HG02642 (cell line): ENCODE results near the gene NCKAP5.

Source experiments
- ATAC-seq: cut with Tn5 transposase; IDR thresholded peaks from one replicate; pipeline ENCODE4 v1.9.1; 2021; ENCODE audit warnings: mild to moderate bottlenecking; ENCODE audit not compliant: unreplicated experiment, poor library complexity

Gene NCKAP5

DNA sequence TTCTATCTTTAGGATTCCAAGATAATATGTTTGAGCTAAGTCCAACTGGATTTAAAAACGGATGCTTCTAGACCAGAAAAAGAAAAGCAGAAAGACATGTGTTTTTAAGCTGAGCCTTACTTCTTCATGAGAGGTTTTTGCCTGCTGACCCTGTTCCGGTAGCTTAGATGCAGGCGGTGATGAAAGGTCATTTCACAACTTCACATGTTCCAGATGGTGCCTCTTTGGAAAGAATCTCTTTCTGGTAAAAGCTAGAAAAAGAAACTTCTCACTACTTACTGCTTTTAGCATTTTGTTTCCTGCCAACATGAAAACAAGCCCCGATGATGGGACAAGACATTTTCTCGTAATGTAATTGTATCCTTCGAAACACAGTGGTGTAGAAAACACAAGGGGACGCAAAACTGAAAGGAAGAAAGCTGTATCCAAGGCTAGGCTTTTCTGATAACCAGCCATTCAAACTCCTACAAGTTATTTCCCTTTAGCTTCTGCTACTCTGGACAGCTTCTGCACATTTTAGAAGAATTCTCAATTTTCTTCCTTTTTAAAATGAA, 490.9 kb downstream of the NCKAP5 start:
- ATAC-seq, result no peak

DNA sequence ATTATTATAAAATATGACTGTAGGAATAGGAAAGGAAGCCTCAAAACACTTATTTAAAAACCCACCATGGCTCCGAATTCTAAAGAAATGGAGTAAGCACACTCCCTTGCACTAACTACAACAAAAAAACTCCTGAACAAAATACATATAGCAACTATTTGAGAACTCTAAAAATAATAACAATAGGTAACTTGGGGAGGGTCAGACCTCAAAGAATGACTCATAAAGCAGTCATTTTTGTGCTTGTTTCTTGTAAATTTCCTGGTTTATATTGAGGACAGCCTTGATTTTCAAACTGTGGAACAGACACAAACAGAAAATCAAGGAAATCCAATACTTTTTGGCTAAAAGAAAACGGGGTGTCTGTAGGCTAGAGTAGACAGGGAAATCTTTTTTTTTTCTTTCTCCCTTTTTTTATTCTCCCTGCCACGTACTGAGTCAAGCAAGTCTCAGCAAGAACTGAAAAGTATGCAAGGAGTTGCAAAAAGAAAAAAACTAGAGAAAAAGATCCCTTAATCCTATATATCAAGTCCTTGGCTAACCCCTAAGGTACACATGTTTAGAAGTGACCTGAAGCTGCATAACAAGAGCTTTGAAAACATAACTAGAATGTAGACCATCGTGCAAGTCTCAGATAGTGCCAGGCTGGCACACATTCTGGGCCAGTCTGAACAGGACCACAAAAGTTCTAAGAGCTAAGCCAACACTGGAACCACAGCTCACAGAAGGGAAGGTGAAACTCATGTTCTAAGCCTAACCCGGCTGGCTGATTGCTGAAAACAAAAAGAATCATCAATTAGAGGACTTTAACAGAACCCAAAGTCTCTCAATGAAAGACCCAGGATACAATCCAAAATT, 495.2 kb downstream of the NCKAP5 start:
- no peak for ATAC-seq

DNA sequence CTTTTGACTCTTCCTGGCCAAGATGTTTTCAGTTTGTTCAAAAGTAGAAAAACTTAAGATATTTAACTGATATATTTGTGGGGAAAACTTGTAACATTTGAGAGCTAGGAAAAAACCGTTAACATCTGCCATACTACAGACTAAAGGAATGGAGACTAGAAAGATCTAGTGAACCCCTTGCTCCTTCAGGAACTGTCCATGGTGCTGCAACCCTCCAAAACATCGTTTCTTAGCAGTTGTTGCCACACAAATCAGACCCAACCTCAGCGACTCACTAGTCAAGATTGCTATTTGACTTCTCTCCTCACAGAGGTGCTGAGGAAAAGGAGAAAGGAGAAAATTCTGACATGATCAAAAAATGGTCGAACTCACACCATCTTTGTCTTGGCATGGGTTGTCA, 504.5 kb downstream of the NCKAP5 start:
- no peak for ATAC-seq

DNA sequence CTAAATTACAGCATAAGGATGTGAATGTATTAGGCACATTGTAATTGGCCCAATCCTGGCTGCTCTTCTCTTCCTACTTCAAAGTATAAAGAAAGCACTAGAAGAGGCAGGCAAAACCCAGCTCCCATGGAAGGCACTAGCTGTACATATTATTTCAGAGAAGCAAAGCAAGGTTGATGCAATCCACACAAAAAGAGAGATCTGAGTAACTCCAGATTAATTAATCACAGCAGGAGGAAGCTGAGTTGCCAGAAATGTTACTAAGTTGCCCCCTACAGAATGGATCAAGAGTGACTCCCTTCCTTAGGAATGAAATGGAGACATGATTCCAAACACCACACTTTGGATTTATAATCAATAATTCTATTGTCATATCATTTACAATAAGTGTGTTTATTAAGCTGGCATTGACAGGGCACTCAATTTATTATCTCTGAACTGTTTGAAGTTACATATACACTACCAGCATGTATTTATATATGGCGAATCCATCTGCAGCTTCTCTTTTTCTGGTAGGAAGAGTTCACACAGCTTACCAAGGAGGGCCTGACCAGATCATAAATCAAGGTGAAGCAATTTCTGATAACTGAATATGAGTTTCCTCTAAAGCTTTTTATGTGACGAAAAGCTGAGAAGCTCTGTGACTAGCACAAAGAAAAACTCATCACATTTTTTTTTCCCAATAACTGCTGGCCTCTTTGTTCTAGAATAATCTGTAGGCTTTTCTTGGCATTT, 505.2 kb downstream of the NCKAP5 start:
- no peak for ATAC-seq

DNA sequence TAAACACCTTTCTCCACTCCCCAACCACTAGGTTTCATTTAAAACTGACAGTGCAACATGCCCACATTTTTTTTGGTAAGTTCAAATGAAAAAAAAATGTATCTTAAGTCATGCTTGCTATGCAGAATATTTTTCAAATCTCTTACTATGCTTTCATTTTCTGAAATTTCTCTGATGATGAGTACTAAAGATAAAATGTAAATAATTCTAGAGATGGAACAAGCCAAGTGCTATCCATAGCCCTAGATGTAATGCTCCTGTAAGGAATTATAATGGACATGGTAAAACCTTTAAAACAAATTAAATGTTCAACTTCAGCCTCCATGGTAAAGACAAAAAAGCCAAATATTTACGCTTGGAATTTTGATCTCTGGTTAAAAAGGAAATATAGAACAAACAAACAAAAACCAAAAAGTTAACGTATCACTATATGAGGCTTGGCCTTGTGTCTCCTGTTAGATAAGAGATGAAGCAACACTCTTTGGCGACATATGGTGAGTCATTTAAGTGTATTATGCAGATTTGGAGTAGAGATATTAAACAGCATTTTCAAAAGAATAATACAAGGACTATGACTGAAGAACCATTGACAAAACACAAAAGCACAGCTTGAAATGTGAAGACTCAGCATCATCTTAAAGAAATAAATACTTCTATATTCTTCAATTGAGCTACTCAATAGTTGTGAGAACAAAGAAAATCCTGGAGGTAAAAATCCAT, 506.2 kb downstream of the NCKAP5 start:
- ATAC-seq, result no peak

DNA sequence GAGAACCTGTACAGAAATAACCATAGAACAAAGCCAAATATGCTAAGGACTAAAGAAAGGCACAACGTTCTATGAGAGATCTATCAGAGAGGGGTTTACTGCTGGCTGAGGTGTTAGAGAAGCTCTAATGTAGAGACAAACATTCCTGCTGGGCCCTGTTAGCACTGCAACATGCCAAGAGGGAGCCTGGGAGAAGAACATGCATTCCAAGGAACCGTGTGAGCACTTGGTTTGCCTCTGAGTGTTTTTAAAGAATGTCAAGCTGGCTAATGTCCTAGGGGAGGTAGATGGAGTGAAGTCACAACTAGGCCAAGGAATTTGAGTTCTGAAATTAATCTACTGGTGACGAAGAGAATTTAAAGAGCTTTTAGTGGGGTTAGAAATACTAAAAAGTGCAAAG, 514.0 kb downstream of the NCKAP5 start:
- no peak for ATAC-seq

DNA sequence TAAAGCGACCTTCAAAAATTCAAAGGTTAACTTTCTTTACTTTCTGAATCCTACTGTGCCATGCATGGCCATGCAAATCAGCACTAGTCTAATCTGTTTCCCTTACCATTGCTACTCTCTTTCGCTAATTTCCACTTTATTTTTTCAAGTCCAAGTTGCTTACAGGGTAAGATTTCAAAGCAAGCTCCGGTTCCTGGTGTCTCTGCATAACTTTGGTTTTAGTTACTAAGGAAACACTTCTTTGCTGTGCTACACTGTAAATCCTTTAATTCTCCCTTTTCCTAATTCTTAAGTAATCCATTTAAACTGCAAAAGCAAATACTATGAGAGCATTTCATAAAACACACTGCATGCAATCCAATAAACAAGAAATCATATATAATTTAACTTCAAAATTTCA, 514.7 kb downstream of the NCKAP5 start:
- no peak for ATAC-seq

DNA sequence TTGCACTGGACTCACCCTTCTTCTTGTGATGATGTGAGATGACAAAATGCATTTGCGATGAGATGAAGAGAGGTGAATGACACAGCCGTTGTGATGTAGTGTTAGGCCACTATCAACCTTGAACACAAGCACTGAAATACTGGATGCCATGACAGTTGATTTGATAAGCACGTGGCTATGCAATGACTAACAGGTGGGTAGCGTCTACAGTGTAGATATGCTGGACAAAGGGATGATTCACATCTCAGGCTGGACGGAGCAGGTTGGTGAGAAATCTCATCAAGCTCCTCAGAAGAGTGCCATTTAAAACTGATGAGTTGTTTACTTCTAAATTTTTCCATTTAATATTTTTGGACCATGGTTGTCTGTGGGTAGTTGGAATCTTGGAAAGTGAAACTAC, 522.5 kb downstream of the NCKAP5 start:
- ATAC-seq, result no peak

DNA sequence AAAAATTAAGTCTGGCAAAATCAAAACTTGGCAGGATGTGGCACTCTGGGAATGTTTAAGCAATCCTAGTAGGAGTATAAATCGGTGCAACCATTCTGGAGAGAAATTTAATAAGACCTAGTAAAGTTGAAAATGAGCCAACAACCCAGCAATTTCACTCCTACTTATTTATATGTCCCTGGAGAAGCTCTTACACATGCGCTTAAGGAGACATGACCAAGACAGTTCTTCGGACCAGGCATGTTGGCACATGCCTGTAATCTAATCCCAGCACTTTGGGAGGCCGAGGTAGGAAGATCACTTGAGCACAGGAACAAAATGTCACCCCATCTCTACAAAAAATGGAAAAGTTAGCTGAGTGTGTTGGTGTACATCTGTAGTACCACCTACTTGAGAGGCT, 523.7 kb downstream of the NCKAP5 start:
- no peak for ATAC-seq

DNA sequence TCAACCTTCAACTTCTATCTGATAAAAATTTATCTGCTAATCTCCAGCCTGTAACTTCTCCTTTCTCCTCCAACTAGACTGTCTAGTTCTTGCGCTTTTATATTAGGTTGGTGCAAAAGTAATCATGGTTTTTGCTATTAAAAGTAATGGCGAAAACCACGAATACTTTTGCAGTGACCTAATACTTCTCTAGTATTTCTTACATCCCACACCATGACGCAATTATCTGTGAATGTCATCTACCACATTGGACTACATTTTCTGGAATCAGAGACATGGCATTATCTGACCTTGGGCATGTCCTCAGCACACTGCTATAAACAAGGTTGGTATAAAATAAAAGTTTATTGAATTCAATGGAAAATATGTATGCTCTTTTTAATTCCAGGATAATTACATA, 528.1 kb downstream of the NCKAP5 start:
- no peak for ATAC-seq

DNA sequence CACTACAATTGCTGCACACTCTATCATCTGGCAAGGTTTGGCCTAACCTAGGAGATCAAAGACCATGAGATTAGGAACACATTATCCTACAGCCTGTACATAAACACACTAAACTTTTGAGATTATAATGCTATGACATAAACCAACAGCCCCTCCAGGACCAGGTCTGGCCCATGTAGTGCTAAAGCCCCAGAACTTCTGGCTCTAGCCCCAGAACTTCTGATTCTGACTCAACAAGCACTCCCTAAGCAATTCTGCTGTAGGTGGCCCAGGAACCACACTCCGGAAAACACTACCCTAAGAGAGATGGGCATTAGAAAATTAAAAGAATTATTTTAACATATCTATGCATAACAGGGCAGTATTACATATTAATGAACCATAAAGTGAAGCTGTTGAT, 528.7 kb downstream of the NCKAP5 start:
- no peak for ATAC-seq

DNA sequence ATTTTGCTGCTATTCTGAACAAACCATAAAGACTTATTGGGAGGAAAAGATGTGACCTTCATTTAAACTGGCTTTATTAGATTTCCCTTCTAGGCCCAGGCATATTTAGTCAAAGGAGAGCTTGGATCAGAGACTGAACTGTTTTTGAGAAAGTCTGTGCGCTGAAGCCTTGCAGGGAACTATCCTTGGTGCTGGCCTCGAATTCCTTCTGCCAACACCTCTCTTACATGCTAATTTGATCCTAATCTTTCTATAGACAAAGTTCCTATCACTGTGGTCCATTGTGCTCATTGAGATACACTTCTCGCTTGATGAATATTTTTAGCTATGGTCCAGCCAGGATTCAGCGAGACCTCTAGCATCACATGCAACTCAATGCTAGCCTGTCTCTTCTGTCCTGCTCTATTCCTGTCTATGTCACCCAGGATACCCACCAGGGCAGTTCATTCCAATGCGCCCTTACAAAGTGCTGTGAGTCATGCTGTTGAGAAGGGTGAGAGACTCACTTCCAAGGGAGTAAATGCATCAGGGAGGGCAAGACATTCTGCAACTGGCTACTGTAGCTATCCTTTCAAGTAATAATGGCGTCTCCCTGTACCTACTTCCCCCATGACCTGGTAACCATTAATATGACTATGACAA, 541.6 kb downstream of the NCKAP5 start:
- ATAC-seq, result no peak

DNA sequence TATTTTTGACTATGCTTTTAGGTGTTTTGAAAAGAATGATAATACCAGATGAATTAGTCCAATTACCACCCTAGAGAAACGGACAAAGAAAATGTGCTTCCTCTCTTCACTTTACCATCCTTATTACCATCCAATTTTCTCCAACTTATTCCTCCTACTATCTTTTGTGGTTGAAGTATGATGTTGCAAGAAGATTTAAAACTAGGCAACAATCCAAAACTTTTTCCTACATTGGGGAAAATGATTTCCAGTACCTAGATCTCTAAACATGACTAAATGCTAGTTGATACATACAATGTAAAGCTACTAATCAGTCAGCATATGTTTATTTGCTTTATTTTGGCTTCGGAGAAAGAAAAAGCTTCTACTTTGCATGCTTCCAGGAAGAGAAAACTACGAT, 543.3 kb downstream of the NCKAP5 start:
- no peak for ATAC-seq

DNA sequence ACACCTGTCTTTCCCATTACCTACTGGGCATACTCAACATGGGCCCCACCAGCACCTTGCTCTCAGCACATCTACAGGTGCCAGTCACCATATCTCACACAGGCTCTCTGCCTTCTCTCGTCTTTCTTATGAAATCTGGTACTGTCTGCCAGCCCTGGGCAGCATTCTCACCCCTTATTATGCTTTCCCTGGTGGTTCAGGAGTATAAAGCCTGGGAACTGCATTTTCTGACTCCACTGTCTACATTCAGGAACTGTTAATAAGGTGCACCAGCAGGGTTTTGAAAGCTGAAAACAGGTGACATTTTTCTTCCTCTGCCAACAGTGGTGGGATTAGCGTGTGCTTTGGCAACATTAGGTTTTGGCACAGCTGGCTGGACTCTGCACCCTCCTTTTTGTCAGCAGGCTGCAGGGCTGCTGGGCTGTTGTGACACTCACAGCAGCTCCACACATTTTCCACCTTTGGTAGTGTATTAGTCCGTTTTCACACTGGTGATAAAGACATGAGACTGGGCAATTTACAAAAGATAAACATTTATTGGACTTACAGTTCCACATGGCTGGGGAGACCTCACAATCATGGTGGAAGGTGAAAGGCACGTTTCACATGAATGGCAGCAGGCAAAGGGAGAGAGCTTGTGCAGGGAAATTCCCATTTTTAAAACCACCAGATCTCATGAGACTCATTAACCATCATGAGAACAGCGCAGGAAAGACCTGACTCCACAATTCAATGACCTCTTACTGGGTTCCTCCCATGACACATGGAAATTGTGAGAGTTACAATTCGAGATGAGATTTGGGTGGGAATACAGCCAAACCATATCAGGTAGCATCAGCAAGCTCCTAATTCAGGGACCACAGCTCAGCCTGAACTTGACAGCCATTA, 555.2 kb downstream of the NCKAP5 start:
- no peak for ATAC-seq

DNA sequence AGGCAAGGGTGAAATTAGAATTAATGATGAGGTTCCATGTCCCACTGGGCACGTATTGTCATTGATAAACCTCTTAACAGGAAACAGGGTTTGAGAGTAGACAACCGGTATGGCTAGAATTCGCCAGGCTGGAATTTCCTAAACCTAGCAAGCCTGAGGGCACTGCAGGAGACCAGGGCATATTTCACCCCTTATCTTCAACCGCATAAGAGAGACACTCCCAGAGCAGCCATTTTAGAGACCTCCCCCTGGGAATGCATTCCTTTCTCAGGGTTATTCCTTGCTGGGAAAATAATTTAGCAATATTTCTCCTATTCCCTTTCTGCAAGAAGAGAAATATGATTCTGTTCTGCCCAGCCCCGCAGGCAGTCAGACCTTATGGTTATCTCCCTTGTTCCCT, 563.6 kb downstream of the NCKAP5 start:
- ATAC-seq, result no peak

DNA sequence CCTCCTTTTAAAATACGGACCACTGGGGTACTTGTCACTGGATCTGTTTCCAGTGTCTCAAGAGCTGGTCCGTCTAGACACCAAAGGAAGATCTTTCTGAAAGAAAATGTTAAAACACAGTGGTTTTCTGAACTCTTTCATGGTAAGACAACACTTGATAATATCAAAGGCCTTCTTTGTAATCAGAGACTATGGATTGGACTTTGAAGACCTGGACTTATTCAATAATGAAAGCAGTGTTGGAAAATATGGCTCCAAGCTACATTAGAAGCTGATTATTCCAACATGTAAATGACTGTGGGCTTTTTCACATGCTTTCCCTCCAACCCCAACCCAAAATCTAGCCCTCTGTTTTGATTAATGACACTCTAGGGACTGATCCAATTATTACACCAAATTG, 568.8 kb downstream of the NCKAP5 start:
- no peak for ATAC-seq

DNA sequence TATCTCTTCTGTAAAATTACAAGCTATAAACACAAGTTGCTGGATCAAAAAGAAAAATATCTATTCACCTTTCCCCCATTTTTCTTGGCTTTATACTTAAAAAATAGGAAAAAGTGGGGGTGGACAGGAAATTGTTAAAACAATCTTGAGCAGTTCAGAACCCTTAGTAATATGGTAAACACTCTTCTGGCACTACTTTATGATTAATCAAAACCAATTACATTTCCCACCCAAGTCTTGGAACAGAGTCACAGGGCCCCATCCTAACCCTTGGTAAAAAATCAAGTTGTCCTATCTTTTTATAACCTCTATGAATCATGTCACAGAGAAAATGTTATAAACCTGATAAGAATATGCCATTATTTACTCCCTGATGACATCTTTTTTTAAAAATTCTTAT, 570.0 kb downstream of the NCKAP5 start:
- ATAC-seq, result no peak

DNA sequence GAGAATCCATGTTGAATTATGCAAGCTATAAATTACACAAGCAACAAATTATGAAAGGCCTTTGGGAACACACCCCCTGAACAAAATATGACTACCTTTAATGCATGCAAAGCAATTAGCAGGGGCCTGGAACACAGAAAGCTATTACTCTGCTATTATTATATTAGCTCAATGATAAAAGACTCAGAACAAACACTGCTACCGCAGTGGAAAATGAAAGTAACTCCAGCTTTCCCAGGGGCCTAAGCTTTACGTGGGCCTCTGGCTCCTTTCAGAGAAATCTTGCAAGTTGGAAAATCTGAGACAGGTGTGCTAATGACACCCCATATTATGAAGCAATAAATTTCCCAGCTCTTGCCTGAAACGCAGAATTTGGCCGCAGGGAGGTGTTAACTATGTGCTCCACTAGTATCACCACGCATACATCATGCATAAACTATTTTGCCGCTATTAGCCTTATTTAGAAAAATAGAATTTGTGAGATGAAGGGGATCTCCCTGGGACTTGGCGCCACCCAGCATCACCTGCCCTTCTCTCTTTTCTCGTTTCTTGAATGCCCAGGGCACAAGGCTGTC, 576.7 kb downstream of the NCKAP5 start:
- ATAC-seq, result no peak

DNA sequence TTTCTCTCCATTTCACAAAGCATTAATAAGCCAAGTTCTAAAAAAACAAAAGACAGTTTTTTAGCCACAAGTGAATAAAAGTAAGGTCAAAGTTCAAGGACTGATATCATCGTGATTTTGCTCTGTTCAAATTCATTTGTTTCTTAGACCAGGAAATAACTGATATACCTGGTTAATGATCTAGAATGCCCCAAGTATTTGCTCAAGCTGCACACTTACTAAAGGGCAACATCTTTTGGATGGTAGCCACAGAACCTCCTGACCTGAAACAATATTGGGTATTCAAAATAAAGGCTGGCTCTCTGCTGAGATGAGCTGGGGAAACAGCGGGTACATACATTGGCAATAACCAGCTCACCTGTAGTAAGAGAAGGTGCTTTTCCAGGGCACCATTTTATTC, 583.5 kb downstream of the NCKAP5 start:
- no peak for ATAC-seq
